RWPE1 (cell line): ENCODE data around the gene FCSK.

Experiments
- CTCF ChIA-PET: fragments of 350-600 bp; sonication (Branson Sonifier 250); formaldehyde crosslinking; extraction: SDS; loops from one replicate; lab custom pipeline; 2021; lab: Yijun Ruan, JAX
- POLR2A ChIA-PET: fragments of 400-600 bp; formaldehyde crosslinking; extraction: SDS; loops from one replicate; lab custom pipeline; 2020; ENCODE audit warnings: antibody characterized with exemption; ENCODE audit not compliant: low non-redundant PET; lab: Yijun Ruan, JAX
- DNase-seq: peaks from one replicate; pipeline ENCODE4 v3.0.0; 2012; ENCODE audit warnings: low spot score
- H3K27ac ChIP-seq: fragments of 450-650 bp; 2 replicates; pipeline ENCODE4 v1.5.1; 2017
- CTCF ChIP-seq: fragments of 450-650 bp; conservative IDR thresholded peaks from 2 replicates; pipeline ENCODE4 v1.5.1; 2017; ENCODE audit warnings: low read depth, mild to moderate bottlenecking

The FCSK gene

GRCh38 chr16:70484867-70485266, 30.5 kb downstream of the FCSK start:
- POLR2A ChIA-PET = interaction anchor here (0.6 kb wide), 1 partner anchor 294 kb away, joined by 5 read pairs; no protein-coding TSS in a partner anchor
- CTCF ChIA-PET = interaction anchor here (0.6 kb wide), 1 partner anchor 115 kb away, joined by 3 read pairs; no protein-coding TSS in a partner anchor
- TF ChIP-seq CTCF = no peak
- no peak for DNase-seq
- no peak overlapping the region for H3K27ac ChIP-seq

- CTCF ChIA-PET = interaction anchor here (0.8 kb wide), 1 partner anchor 12 kb away, joined by 3 read pairs; no protein-coding TSS in a partner anchor
- DNase-seq = no peak
- POLR2A ChIA-PET = no interaction called here
- no peak for TF ChIP-seq CTCF
- no peak overlapping the region for H3K27ac ChIP-seq
Observed at GRCh38 chr16:70490261-70490660, 35.9 kb downstream of the FCSK start.

GRCh38 chr16:70493802-70494201, 39.4 kb downstream of the FCSK start:
- H3K27ac ChIP-seq = no peak overlapping the region
- CTCF ChIA-PET = no interaction called here
- DNase-seq = no peak
- POLR2A ChIA-PET = no interaction called here
- TF ChIP-seq CTCF = no peak

GRCh38 chr16:70494202-70494770, 39.9 kb downstream of the FCSK start:
- no peak for TF ChIP-seq CTCF
- no peak for DNase-seq
- CTCF ChIA-PET = no interaction called here
- no peak overlapping the region for H3K27ac ChIP-seq
- POLR2A ChIA-PET = no interaction called here

GRCh38 chr16:70494777-70495176, 40.4 kb downstream of the FCSK start:
- POLR2A ChIA-PET = interaction anchor here (0.6 kb wide), 1 partner anchor 9 kb away, joined by 3 read pairs; no protein-coding TSS in a partner anchor

More at GRCh38 chr16:70494777-70495176, 40.4 kb downstream of the FCSK start:
- H3K27ac ChIP-seq = no peak overlapping the region
- CTCF ChIA-PET = no interaction called here
- no peak for DNase-seq
- no peak for TF ChIP-seq CTCF
